ENCODE results near the gene RPUSD3.
"Not testable (repeated sequence)": the region's sequence is repeated elsewhere in the genome, so short reads cannot be mapped to it uniquely, and the experiment has no call there.

The RPUSD3 gene

DNA sequence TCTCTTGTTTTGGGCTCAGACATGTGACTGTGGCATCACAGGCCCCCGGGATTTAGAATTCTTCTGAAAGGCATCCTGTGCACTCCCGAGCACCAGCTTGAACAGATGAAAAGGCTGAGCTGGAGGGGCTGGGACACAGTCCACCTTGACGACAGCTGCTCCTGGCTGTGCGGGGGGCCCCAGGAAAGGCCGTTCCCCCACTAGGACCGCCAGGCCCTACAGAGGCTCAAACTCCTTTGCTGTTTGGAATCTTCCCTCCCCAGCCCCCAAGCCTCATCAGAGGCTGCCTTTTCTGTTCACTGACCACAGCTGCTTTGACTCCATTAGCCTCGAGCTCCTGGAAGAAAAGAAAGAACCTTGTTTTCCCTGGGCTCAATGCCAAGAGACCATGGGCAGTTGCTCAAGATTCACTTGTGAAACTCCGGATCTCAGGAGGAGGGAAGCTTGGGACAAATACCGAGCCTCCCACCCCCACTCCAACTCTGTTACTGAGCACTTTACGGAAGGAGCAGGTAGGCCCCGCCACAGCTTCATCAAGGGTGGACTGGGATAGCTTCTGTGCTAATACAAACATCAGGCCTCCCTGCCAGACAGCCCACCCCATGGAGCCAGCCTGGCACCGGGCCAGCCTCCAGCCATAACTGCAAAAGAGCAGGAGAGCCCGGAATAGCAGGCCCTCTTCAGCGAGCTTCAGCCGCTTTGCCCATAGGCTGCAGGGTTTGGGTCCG is 20.6 kb upstream of the RPUSD3 start:
- no peak for DNase-seq

DNA sequence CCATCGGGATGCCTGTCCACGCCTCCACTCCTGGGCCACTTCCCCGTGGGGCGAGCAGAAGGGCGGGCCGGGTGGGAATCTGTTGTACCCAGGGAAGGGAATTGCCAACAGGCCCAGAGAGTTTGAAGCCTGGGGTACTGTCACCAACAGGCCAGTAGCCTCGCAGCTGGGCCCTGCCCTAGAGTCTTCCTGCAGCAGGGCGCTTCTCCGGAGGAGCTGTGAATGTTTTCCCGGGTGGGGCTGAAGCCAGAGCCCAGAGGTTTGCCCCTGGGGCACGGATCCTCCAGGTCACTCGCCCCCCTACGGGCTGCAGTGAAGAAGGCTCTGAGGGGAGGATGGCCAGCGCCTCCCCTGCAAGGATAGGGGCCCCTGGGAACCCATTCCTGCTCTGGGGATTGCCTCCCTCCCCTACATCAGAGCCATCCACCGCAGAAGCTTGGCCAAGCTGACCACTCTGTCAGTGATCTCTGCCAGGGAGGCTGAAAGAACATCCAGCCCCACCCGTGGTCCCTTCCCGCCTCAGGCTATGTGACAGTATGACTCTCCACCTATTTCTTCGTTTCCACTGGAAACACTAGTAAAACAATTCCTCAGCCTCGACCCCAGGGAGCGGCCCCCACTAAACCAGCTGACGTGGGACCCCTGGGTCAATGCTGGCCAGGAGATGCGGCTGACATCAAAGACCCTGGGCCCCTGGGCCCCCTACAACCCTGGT is 19.4 kb upstream of the RPUSD3 start:
- DNase-seq = no peak

DNA sequence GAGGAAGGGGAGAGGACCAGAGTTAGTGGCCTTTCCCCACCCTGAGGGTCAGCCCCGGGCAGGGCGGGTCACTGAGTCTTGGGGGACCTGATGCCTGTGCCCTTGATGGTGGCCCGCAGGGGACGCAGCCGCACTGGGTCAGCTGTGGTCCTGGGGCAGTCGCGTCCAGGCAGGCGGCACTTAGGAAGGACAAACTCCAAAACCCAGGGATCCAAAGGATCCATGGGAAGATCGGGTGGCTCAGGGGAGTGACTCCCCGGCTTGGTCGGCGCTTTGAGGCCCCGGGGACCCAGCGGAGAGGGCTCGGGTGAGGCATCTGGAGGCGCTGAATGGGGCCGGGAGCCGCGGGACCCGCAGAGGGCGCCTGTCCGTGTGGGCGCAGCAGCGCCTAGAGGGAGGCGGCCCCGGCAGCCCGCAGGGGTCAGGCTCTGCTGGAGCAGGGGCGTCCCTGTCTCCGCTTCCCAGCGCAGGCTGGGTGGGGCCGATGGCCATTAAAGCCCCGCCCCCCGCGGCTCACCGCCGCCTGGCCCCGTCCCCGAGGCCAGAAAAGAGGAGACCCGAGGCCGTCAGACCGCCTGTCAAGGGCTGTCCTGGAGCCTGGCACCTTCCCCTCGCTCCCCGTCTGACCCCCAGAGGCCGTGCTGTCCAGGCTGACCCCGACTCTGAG is 18.7 kb upstream of the RPUSD3 start:
- no peak for DNase-seq

DNA sequence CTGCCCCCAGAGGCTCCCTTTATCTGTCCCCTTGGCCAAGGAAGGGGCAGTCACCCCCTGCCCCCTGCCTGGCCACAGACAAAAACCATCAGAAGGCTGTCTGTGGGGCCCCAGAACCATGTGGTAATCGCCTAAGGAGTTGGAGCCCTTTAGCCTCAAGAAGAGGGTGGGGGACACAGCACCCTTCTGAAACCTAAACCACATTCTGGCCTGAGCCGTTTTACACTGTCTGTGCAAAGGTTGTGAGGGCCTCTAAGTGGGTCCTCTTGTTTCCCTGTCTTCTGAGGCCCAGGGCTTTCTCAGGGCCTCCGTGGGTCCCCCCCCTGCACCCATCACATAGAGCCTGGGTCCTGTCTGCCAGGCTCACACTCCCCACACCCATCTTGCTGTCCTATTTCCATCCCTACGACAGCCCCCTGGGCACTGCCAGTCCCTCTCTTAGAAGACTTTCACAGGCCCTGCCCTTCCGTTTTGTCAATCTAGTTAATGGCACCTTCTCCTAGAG is 17.9 kb upstream of the RPUSD3 start:
- no peak for DNase-seq

DNA sequence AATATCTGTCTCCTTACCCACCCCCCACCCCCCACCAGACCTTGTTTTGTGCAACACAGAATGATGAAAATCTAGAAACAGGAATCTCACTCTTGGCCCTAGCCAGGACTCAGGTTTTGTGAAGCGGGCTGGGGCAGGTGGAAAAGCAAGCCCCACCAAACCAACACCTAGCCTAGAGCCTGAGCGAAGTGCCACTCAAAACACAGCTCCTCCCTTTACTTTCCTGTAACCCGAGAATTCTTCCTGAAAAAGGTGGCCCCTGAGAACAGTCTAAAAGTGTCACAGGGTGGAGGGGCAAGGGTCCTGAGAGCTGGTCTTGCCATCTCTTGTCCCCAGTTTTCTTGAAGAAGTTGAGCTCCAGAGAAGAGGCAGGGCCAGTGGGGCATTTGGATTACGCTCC is 17.4 kb upstream of the RPUSD3 start:
- no peak for DNase-seq

DNA sequence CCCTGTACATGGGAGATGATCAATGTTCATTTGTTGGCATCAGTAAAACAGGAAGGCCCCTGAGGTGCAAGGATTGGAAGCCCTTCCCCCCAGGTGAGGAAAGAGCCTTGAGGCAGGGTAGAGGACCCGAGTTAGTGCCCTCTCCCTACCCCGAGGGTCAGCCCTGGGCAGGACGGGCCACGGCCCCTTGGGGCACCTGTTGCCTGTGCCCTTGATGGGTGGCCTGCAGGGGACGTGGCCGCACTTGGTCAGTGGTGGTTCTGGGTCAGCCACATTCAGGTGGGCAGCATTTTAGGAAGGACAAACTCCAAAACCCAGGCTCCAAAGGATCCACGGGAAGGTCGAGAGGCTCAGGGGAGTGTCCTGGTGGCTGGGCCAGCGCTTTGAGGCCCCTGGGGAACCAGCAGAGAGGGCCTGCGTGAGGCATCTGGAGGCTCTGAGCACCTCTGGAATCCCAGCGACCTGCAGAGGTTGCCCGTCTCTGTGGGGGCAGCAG is 15.8 kb upstream of the RPUSD3 start:
- no peak for DNase-seq

DNA sequence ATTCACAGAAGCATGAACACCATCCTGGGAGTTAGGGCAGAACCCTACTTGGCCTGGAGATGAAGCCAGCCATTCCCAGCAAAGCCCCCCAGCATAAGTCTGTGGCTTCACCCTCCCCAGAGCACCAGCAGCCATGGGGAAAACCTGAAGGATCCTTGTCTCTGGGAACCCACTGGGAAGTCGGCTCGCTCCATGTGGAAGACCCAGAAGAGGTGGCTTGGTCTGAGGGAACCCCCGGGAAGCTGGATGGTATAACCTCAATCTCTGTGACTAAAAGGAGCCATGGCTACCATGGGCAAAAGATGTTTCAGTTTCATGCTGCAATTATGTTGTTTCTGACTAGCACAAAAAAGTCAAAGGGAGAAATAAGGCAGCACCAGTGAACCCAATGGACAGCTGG is 11.8 kb upstream of the RPUSD3 start:
- no peak for DNase-seq

DNA sequence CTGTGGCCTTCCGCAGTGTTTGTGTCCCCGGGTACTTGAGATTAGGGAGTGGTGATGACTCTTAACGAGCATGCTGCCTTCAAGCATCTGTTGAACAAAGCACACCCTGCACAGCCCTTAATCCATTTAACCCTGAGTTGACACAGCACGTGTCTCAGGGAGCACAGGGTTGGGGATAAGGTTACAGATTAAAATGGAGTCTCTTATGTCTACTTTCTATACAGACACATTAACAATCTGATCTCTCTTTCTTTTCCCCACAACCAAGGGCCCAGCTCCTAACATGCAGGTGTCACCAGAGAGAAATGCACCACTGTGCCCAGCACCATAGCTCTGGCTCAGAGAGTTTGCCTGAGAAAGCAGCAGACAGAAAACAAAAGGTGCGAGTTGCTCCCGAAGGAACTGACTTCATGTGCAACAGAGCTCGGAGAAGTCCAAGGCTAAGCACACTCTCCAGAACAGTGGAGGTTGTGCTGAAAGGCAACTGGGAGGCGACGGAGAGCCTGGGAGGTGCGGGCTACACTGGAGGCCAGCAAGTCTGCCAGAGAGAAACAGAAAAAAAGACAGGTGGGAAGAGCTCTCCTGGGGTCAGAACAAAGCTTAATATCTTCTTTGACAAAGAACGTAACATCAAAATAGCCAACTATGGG is 10.6 kb upstream of the RPUSD3 start:
- DNase-seq = not testable (repeated sequence)

DNA sequence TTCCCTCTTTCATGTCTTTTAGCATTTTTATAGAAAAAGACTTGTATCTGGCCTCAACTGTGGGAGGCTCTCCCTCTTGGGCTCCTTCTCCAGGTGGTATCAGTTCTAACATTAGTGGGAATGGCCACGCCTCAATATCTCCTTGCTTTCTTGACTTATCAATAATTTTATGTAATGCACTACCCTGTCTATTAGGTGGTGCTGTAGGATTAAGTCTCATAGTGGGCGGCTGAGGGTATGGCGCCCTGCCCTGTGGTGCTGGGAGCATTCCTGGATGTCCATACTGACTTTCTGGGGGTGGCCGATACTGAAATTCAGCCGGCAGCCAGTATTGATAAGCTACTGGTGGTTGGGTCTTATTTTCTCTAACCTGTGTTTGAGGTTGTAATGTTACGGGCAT is 8.7 kb upstream of the RPUSD3 start:
- DNase-seq = no peak

DNA sequence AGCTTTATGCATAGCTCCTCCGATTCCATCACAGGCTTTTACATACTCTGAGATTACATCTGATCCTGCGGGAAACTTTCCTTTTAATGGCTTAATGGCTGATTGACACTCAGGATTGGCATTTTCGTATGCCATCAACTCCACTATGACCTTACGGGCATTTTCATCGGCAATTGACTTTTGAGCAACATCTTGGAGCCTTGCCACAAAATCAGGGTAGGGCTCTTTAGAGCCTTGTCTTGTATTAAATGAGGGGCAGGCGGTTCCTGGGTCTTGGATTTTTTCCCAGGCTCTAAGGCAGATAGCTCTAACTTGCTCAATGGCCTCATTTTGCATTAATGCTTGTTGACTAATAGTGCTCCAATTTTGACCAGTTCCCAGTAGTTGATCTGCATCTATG is 8.1 kb upstream of the RPUSD3 start:
- not testable (repeated sequence) for DNase-seq

DNA sequence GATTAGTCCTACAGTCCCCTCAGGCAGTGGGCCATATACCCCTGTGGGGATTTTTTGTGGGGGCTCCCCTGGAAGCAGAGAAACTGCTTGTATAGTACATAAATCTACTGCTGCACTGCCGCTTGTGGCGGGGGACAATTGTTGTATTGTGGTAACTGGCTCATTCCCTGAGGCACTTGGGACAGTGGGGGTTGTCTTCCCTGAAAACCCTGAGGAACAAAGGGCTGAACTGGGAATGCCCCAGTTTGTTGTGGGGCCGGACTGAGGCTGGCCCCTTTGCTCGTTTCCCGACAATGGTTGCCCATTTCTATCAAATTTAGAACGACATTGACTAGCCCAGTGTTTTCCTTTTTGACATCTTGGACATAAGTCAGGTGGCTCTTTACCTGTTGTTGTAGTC is 7.6 kb upstream of the RPUSD3 start:
- DNase-seq = not testable (repeated sequence)

DNA sequence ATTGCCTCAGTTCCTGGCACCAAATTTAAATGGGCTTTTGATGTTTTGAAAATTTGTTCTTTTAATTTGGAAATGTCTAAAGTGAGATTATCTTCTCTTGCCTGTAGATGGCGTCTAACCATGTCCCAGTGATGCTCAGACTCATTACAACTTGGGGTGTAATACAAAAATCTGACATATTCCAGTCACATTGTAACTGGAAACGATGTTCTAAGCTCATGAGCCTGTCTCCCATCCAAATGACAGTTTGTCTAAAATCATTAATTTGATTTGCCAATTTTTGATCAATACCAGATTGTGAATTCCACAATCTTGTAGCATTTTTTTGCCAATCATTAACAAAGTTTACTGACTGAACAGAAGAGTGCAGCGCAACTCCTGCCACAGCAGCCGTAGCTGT is 5.1 kb upstream of the RPUSD3 start:
- DNase-seq = not testable (repeated sequence)

DNA sequence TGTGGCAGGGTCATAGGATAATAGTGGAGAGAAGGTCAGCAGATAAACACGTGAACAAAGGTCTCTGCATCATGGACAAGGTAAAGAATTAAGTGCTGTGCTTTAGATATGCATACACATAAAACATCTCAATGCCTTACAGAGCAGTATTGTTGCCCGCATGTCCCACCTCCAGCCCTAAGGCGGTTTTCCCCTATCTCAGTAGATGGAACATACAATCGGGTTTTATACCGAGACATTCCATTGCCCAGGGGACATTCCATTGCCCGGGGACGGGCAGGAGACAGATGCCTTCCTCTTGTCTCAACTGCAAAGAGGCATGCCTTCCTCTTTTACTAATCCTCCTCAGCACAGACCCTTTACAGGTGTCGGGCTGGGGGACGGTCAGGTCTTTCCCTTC is 4.1 kb upstream of the RPUSD3 start:
- DNase-seq = not testable (repeated sequence)

DNA sequence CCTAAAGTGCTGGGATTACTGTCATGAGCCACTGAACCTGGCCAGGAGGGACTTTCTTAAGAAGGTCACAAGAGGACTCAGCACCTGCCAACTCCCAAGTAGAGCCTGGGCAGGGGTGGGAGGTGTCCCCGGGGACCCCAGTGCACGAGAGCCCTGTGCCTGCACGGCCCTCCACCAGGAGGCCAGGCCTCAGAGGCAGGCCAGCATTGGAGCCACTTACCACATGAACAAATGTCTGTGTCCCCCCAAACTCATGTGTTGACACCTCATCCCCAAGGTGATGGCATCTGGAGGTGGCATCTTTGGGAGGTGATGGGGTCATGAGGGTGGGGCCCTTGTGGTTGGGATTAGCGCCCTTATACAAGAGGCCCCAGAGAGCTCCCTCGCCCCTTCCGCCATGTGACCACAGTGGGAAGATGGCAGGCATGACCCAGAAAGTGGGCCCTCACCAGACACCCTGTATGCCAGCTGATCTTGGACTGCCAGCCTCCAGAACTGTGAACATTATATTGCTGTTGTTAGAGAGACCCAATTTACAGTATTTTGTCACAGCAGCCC is 3.2 kb upstream of the RPUSD3 start:
- DNase-seq = no peak

DNA sequence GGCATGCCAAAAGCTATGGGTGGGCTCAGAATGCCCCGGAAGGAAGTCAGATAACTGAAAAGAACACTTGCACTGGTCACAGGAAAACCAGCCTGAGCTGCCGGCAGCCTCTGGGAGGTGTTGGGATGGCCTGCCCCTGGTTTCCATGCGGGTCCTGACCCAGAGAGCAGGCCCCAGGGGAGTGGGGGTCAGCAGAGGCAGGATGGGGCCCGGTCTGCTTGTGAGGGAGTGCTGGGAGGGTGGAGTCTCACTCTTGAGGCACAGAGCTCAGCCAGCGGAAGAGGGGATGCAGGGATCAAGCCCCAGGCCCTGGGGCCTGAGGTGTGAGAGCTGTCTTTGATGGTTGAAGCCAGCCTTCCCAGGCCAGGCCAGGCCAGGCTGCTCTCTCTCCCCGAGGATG is 2.4 kb upstream of the RPUSD3 start:
- no peak for DNase-seq

DNA sequence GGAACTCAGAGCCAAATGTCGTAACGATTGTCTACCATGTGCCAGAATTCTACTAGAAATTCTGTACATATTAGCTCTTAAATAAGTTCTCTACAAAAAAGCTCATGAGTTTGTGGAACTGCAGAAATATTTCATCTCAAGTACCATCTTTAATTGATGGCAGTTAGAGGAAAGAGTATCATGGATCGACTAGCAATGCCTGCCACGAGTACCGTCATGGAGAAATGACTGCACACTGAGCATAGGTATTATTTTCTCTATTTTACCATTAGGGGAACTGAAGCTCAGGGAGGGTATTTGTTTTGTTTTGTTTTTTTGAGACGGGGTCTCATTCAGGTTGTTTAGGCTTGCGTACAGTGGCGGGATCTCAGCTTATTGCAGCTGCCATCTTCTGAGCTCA is 2.8 kb downstream of the RPUSD3 start:
- DNase-seq = no peak

DNA sequence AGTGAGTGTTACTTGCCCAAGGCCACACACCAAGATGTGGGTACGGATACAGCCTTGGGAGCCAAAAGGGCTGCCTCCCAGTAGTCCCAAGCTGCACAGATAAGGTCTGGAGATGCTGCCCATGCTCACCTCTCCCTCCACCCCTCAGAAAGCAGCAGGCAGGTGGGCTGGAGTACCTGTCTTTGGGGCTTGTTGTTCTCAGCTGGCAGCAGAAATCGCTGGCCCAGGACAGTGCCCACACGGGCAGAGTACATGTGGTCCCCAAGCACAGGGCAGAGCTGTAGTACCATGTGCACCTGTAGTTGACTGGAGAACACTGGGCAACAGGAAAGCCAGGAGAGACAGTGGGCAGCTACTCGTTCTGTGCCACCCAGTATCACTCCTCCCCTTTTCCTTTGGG is 5.0 kb downstream of the RPUSD3 start:
- DNase-seq = no peak

DNA sequence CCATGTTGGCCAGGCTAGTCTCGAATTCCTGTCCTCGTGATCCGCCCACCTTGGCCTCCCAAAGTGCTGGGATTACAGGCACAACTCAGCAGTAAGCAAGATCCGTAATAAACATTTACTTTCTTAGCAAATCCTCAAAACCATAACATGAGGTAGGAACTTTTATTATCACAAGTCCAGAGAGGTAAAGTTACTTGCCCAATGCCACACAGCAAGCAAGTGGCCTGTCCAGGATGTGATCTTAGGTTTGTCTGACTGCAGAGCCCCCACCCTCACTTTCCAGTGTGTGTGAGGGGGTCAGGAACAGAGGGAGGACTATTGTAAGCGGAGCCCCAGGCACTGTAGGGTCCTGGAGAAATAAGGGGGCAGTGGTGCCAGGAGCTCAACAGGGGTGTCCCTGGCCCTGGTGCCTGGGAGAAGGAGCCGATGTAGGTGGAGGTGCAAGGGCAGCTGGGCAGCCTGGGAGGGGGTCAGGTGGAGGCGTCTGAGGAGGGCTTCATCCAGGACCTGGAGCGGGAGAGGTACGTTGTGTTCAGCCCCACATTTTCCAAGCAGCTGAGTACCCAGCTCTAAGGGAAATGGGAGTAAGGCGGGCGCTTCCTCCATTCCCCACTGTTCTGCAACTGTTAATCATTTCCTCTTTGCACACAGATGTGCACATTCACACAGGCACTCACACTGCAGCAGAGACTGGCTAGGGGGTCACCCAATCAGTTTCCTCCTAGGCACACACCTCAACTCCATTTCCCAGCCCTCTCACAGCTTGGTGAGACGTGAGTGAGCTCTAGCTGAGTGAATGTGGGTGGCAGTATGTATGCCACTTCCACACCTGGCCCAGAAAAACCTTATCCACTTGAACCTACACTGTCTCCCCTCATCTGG is 5.9 kb downstream of the RPUSD3 start:
- DNase-seq = no peak

DNA sequence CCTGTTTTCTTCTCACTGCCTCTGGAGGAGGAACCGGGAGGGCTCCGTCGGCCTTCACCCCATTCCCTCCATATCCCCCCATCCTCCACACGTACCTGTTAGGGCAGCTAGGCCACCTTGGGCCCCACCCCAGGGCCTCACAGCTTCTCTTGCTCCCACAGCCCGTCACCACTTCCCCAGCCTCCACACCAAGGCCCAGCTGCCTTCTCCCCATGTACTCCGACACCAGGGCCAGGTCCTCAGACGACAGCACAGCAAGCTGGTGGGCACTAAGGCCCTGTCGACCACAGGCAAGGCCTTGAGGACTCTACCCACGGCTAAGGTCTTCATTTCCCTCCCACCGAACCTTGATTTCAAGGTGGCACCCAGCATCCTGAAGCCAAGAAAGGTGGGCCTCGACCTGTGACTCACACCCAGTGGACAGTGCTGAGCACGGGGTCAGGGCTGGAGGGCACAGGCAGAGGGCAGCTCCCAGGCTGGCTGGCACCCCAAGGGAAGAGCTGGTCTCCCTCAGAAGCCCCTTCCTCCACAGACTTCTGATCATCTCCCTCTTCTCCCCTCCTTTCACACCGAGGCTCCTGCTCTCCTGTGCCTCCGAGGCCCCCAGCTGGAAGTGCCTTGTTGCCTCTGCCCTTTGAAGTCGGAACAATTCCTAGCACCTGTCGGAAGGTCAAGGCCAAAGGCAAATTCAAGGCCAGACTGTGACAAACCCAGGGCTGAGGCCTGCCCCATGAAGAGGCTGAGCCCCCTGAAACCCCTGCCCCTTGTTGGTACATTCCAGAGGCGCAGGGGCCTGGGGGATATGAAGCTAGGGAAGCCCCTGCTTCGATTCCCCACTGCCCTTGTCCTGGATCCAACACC is 9.1 kb downstream of the RPUSD3 start:
- no peak for DNase-seq

DNA sequence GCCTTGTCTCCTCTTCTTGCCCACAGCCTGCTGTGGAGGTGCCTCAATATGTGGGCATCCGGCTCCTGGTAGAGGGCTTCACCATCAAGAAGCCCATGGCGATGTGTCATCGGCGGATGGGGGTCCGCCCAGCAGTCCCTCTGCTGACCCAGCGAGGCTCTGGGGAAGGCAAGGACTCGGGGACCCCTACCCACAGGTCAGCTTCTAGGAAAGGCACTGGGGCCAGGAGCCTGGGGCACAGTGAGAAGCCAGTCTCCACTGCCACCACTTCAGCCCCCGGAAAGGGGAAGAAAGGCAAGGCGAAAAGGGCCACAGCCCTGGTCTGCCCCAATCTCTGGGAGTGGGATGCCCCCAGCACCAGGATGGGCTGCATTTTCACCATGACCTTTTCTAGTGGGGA is 10.7 kb downstream of the RPUSD3 start:
- no peak for DNase-seq

DNA sequence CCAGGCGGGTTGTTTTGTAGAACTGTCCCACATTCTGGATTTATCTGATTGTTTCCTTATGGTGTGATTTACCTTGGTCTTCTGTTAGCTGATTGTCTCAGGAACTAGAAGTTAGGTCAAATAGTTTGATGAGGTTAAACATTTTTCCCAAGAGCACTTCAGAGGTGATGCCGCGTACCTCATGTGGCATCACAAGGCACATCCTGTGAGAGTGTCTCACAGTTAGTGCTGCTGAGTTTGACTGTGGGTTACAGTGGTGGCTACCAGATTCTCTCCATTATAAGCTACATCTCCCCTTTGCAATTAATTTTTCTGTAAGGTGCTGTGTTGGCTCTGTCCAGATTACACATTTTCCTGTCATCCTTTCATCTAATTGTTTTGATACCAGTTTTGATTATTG is 12.6 kb downstream of the RPUSD3 start:
- no peak for DNase-seq
